ENCODE measurements around the gene NHEJ1. TPM values are rescaled to one million over a fixed set of nuclear protein-coding genes. Genes with fewer than 3 reads are reported as not detected.

The NHEJ1 gene
- total RNA-seq, 1 experiment from 2014 or later = 11.5 TPM

DNA sequence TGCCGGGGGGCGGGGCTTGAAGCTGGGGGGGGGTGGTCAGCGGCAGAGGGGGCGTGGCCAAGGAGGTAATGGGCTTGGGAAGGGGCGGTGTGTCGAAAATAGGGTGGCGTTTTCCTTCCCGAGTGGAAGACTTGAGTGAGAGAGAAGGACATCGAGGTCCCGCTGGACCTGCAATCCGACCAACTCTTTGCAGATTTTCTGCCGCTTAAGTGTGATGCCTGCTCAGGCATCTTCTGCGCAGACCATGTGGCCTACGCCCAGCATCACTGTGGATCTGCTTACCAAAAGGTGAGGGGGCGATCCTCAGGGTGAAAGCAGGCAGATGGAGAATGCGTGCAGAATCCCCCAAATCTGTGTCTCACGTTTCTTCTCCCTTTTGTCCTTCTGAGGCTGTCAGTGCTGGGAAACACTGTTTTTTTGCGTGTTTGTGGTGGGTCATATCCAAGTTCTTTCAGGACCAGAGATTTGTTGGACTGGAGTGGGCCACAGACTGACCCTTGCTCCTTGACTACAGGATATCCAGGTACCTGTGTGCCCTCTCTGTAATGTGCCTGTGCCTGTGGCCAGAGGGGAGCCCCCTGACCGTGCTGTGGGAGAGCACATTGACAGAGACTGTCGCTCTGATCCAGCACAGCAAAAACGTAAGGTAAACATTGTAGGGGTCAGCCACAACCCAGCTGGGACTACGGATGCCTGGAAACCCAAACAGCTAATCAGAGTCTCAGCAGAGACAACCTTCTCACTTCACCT is 46.7 kb upstream of the NHEJ1 start:
- Mint-ChIP-seq H3K4me3 (ENCODE audit: unreplicated experiment) (peak overlapping the region; percentile 88), H3K27me3 (ENCODE audit: insufficient read depth, unreplicated experiment) (no peaks in the 10 kb centered on the region), H3K36me3 (ENCODE audit: insufficient read depth, unreplicated experiment) (peaks cover 40% of the 10 kb centered on the region), H3K27ac (ENCODE audit: low read depth, unreplicated experiment) (peak overlapping the region; percentile 46), H3K9me3 (ENCODE audit: unreplicated experiment) (no peaks in the 10 kb centered on the region), H3K4me1 (ENCODE audit: insufficient read depth, unreplicated experiment) (peaks cover 15% of the 10 kb centered on the region)
- BruUV-seq (replicated peaks) = no TSS peak
- CTCF ChIA-PET = interaction anchor here (0.9 to 1.4 kb wide), 3 partner anchors 31 to 87 kb away, joined by 5 to 8 read pairs (median 6); no protein-coding TSS in a partner anchor
- TF ChIP-seq CTCF (IDR thresholded peaks at IDR 0.05; ENCODE audit: unreplicated experiment) = no peak
- intact Hi-C loops (cut with micrococcal nuclease) = no loop called here
- POLR2A ChIA-PET = interaction anchor here (0.6 to 4.5 kb wide), 17 partner anchors 10 to 92 kb away, joined by 3 to 64 read pairs (median 10); partner anchors contain the start of genes ABCB6, ANKZF1, ATG9A and CNPPD1
- DNase-seq (ENCODE audit: unreplicated experiment) = no peak

GRCh38 chr2:219206328-219207133 is 45.9 kb upstream of the NHEJ1 start, which contains the start of gene ZFAND2B:
TSS of gene ZFAND2B (plus strand) at chr2:219206782. CDS start at chr2:219206988, 206 bp downstream.
- H3K27me3 Mint-ChIP-seq (ENCODE audit: insufficient read depth, unreplicated experiment) = no peaks in the 10 kb centered on the region
- ChIA-PET POLR2A (interaction anchor here (0.6 to 4.5 kb wide), 26 partner anchors 9 to 921 kb away, joined by 3 to 64 read pairs (median 5); partner anchors contain the start of genes ABCB6, ANKZF1, ATG9A and CHPF), CTCF (interaction anchor here (0.6 to 1.4 kb wide), 5 partner anchors 25 to 88 kb away, joined by 3 to 4 read pairs (median 3); no protein-coding TSS in a partner anchor)
- peak within 1 kb of the TSS; percentile 94 for H3K27ac Mint-ChIP-seq (ENCODE audit: low read depth, unreplicated experiment)
- no peaks in the 10 kb centered on the region for H3K9me3 Mint-ChIP-seq (ENCODE audit: unreplicated experiment)
- peaks cover 34% of the 10 kb centered on the region for H3K36me3 Mint-ChIP-seq (ENCODE audit: insufficient read depth, unreplicated experiment)
- peak within 1 kb of the TSS; percentile 88 for H3K4me3 Mint-ChIP-seq (ENCODE audit: unreplicated experiment)
- intact Hi-C loops (cut with micrococcal nuclease) = loop anchor here (1.0 kb wide), 1 partner anchor 46 kb away; the partner anchor contains the start of gene NHEJ1
- TF ChIP-seq CTCF (IDR thresholded peaks at IDR 0.05; ENCODE audit: unreplicated experiment) = no peak
- peak; percentile 93 for DNase-seq (ENCODE audit: unreplicated experiment)
- peaks cover 15% of the 10 kb centered on the region for H3K4me1 Mint-ChIP-seq (ENCODE audit: insufficient read depth, unreplicated experiment)
- BruUV-seq (replicated peaks) = TSS peak; percentile 69

DNA sequence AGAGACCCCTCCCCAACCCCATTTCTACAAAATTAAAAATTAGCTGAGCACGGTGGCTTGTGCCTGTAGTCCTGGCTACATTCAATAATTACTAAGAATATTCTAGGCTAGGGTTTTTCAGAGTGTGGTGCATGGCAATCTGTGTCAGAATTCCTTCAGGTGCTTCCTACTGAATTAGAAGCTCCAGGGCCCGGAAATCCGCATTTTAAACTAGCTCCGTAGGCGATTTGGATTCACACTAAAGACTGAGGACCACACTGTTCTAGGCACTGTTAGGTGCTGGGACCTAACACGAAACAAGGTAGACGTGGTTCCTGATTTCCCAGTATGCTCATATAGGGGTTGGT is 45.3 kb upstream of the NHEJ1 start:
- intact Hi-C loops (cut with micrococcal nuclease) = loop anchor here (1.0 kb wide), 1 partner anchor 46 kb away; the partner anchor contains the start of gene NHEJ1
- DNase-seq (ENCODE audit: unreplicated experiment) = no peak
- H3K4me3 Mint-ChIP-seq (ENCODE audit: unreplicated experiment) = peak overlapping the region; percentile 88
- peaks cover 28% of the 10 kb centered on the region for H3K36me3 Mint-ChIP-seq (ENCODE audit: insufficient read depth, unreplicated experiment)
- H3K9me3 Mint-ChIP-seq (ENCODE audit: unreplicated experiment) = no peaks in the 10 kb centered on the region
- ChIA-PET CTCF (interaction anchor here (0.6 to 1.4 kb wide), 5 partner anchors 25 to 89 kb away, joined by 3 to 4 read pairs (median 3); no protein-coding TSS in a partner anchor), POLR2A (interaction anchor here (0.5 to 4.5 kb wide), 24 partner anchors 9 to 921 kb away, joined by 3 to 64 read pairs (median 6); partner anchors contain the start of genes ABCB6, ANKZF1, ATG9A and CNPPD1)
- H3K27ac Mint-ChIP-seq (ENCODE audit: low read depth, unreplicated experiment) = peak overlapping the region; percentile 94
- no peak for TF ChIP-seq CTCF (IDR thresholded peaks at IDR 0.05; ENCODE audit: unreplicated experiment)
- H3K4me1 Mint-ChIP-seq (ENCODE audit: insufficient read depth, unreplicated experiment) = peaks cover 15% of the 10 kb centered on the region
- no TSS peak for BruUV-seq (replicated peaks)
- no peaks in the 10 kb centered on the region for H3K27me3 Mint-ChIP-seq (ENCODE audit: insufficient read depth, unreplicated experiment)
